HG03571 (cell line): ENCODE measurements around the gene MSRB1.

Source experiments
- ATAC-seq: cut with Tn5 transposase; IDR thresholded peaks from one replicate; pipeline ENCODE4 v1.9.1; 2021; ENCODE audit not compliant: unreplicated experiment

The MSRB1 gene

GRCh38 chr16:1979271-1980029 lies 36.5 kb upstream of the MSRB1 start:
- ATAC-seq: no peak

- ATAC-seq: no peak
Measured at GRCh38 chr16:1978476-1979120, 35.6 kb upstream of the MSRB1 start.

GRCh38 chr16:1977875-1978268 lies 34.9 kb upstream of the MSRB1 start:
- no peak for ATAC-seq

- no peak for ATAC-seq
Measured at GRCh38 chr16:1976951-1977874, 34.2 kb upstream of the MSRB1 start.

GRCh38 chr16:1976216-1976520 lies 33.2 kb upstream of the MSRB1 start:
- no peak for ATAC-seq

- ATAC-seq: no peak
Measured at GRCh38 chr16:1975432-1976215, 32.6 kb upstream of the MSRB1 start.

- no peak for ATAC-seq
Measured at GRCh38 chr16:1974157-1975070, 31.4 kb upstream of the MSRB1 start.

- no peak for ATAC-seq
Measured at GRCh38 chr16:1973461-1974156, 30.6 kb upstream of the MSRB1 start.

- ATAC-seq: no peak
Measured at GRCh38 chr16:1972490-1972877, 29.5 kb upstream of the MSRB1 start.

GRCh38 chr16:1971796-1972489 lies 28.9 kb upstream of the MSRB1 start, which contains the start of gene TBL3:
TSS of gene TBL3 (plus strand) at chr16:1972053. CDS start at chr16:1972165, 112 bp downstream.
- peak; percentile 58 for ATAC-seq

GRCh38 chr16:1968146-1968953 lies 25.4 kb upstream of the MSRB1 start:
- no peak for ATAC-seq

- no peak for ATAC-seq
Measured at GRCh38 chr16:1966460-1966859, 23.5 kb upstream of the MSRB1 start, which contains the start of gene RNF151. TSS of gene RNF151 (plus strand) at chr16:1966856. CDS start at chr16:1966882, 26 bp downstream.

GRCh38 chr16:1965396-1966001 lies 22.5 kb upstream of the MSRB1 start:
- ATAC-seq: no peak

GRCh38 chr16:1964506-1965395 lies 21.8 kb upstream of the MSRB1 start, which contains the start of gene RPS2:
TSS of gene RPS2 (minus strand) at chr16:1964826. CDS start at chr16:1964625, 201 bp downstream.
- ATAC-seq: peak; percentile 68

- no peak for ATAC-seq
Measured at GRCh38 chr16:1963806-1964505, 21.0 kb upstream of the MSRB1 start.
